Hypothalamus (tissue), 51 donors: ENCODE data around the gene COL17A1.
A peak's percentile ranks its signal among the peaks of the same experiment; 100 is the strongest.

Experiments
- DNase-seq, 51 donors: peaks; one replicate each; lab custom pipeline; 2025; lab: John Stamatoyannopoulos, UW

Gene COL17A1

GRCh38 chr10:104099269-104099668 lies 13.6 kb upstream of the COL17A1 start:
- no peak for DNase-seq

GRCh38 chr10:104098358-104098925 lies 12.8 kb upstream of the COL17A1 start:
- DNase-seq, result no peak

GRCh38 chr10:104096692-104097091 lies 11.0 kb upstream of the COL17A1 start:
- DNase-seq, result no peak

GRCh38 chr10:104092749-104093148 lies 7.1 kb upstream of the COL17A1 start:
- DNase-seq, result no peak

- DNase-seq, result no peak
These were observed 4.9 kb upstream of the COL17A1 start for GRCh38 chr10:104090611-104091010.

GRCh38 chr10:104089621-104090020 lies 3.9 kb upstream of the COL17A1 start:
- no peak for DNase-seq

GRCh38 chr10:104088239-104088638 lies 2.6 kb upstream of the COL17A1 start:
- DNase-seq, result no peak

GRCh38 chr10:104084482-104085142 lies 1.1 kb downstream of the COL17A1 start:
- no peak for DNase-seq

GRCh38 chr10:104081998-104082397 lies 3.7 kb downstream of the COL17A1 start:
- DNase-seq, result no peak

GRCh38 chr10:104080762-104081161 lies 4.9 kb downstream of the COL17A1 start:
- peak in 1 of 51 donors; percentile 21 for DNase-seq

GRCh38 chr10:104077663-104078151 lies 8.0 kb downstream of the COL17A1 start:
- no peak for DNase-seq

GRCh38 chr10:104077247-104077646 lies 8.4 kb downstream of the COL17A1 start:
- peak in 3 of 51 donors; percentile 10 to 36 (median 31) for DNase-seq

GRCh38 chr10:104076743-104077160 lies 8.9 kb downstream of the COL17A1 start:
- DNase-seq, result peak in 40 of 51 donors; percentile 3 to 79 (median 34)

GRCh38 chr10:104074505-104074904 lies 11.2 kb downstream of the COL17A1 start:
- DNase-seq, result no peak

GRCh38 chr10:104072786-104073185 lies 12.9 kb downstream of the COL17A1 start:
- no peak for DNase-seq

GRCh38 chr10:104069613-104070012 lies 16.1 kb downstream of the COL17A1 start:
- DNase-seq, result no peak

GRCh38 chr10:104067525-104067924 lies 18.2 kb downstream of the COL17A1 start:
- no peak for DNase-seq

GRCh38 chr10:104066945-104067344 lies 18.7 kb downstream of the COL17A1 start:
- no peak for DNase-seq

- no peak for DNase-seq
These were observed 19.9 kb downstream of the COL17A1 start for GRCh38 chr10:104065748-104066147.

GRCh38 chr10:104061196-104061595 lies 24.5 kb downstream of the COL17A1 start:
- DNase-seq, result no peak

- no peak for DNase-seq
These were observed 26.3 kb downstream of the COL17A1 start for GRCh38 chr10:104059364-104059763.

- DNase-seq, result no peak
These were observed 28.0 kb downstream of the COL17A1 start for GRCh38 chr10:104057717-104058116.
